Measurements from ENCODE around the gene ARHGAP15. TPM values are rescaled to one million over a fixed set of nuclear protein-coding genes. Genes with fewer than 3 reads are reported as not detected.

Gene ARHGAP15
- total RNA-seq, 2 donors from 2014 or later, result 0.86 TPM; not detected in 1

DNA sequence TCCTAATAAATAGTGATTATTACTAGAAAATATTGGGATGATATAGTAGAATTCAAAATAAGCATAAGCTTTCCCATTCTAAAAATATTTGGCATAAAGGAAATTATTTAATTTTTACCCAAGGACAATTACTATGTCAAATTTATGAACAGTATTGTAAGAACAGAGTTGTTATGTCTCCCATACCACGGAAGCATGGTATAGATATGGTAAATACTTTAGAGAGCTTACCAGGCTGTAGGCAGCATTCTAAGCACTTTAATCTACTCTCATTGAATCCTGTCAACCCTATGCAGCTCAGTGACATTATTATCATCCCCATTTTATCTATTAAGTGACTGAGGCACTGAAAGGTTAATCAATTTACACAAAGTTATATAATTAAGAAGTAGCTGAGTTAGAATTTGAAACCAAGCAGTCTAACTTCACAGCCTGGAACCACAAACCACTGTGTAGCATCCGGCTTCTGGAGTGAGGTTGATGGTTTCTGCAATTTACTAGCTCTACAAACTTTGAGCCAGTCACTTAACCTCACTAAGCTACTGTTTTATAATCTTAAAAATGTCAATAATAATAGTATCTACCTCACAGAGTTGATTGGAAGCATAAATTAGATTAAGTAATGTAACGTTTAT is 323.7 kb downstream of the ARHGAP15 start:
- H3K27me3 Mint-ChIP-seq (ENCODE audit: insufficient read depth), result no peaks in the 10 kb centered on the region
- Histone ChIP-seq H3K9me3 (ENCODE audit: control insufficient read depth, low read length) (no peaks in the 10 kb centered on the region), H3K27me3 (ENCODE audit: control insufficient read depth, insufficient read depth, low read length, poor library complexity, severe bottlenecking) (no peaks in the 10 kb centered on the region), H3K4me1 (ENCODE audit: control insufficient read depth, insufficient read depth, low read length) (no peaks in the 10 kb centered on the region), H3K4me3 (ENCODE audit: low read length) (no peak overlapping the region), H3K36me3 (ENCODE audit: control insufficient read depth, insufficient read depth, low read length) (no peaks in the 10 kb centered on the region), H3K9ac (ENCODE audit: extremely low read depth, low read length, poor library complexity, severe bottlenecking) (no peak overlapping the region), H3K27ac (ENCODE audit: low read depth, low read length) (no peak overlapping the region)
- H3K4me3 Mint-ChIP-seq, result no peak overlapping the region
- DNase-seq, result no peak
- no peaks in the 10 kb centered on the region for H3K36me3 Mint-ChIP-seq (ENCODE audit: low read depth)
- no peaks in the 10 kb centered on the region for H3K9me3 Mint-ChIP-seq
- no peak overlapping the region for H3K27ac Mint-ChIP-seq
- 93% methylated on average over 3 of the region's 3 CpGs; no CpG with 5 or more reads in 1 of the 2 experiments for WGBS, 2 experiments (ENCODE audit: insufficient coverage in 1 of 2, insufficient read length in 1 of 2)
- H3K4me1 Mint-ChIP-seq, result no peaks in the 10 kb centered on the region
- TF ChIP-seq, protein P1, sequence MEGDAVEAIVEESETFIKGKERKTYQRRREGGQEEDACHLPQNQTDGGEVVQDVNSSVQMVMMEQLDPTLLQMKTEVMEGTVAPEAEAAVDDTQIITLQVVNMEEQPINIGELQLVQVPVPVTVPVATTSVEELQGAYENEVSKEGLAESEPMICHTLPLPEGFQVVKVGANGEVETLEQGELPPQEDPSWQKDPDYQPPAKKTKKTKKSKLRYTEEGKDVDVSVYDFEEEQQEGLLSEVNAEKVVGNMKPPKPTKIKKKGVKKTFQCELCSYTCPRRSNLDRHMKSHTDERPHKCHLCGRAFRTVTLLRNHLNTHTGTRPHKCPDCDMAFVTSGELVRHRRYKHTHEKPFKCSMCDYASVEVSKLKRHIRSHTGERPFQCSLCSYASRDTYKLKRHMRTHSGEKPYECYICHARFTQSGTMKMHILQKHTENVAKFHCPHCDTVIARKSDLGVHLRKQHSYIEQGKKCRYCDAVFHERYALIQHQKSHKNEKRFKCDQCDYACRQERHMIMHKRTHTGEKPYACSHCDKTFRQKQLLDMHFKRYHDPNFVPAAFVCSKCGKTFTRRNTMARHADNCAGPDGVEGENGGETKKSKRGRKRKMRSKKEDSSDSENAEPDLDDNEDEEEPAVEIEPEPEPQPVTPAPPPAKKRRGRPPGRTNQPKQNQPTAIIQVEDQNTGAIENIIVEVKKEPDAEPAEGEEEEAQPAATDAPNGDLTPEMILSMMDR (conservative IDR thresholded peaks at IDR 0.05), result no peak

DNA sequence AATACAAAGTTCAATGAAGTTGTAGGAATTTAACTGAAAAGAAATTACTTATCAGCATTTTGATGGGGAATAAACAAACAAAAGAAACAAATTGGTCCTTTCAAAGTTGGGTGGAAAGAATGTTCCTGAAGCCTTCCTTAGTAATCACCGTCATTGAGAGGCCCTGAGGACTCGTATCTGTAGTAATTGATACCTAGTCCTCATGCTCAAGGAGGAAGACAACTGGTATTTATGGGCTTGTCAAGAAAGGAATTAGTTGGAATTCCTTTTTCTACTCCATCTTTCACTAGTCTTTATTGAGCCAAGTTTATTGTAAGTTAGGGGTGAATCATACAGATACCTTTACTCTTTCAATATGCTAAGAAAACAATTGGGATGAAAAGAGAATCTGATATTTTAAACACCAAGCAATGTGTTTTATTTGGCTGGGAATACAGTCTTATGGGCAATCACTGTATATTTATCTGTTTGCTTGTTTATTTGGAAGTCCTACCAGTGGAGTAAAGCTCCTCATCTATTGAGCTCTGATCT is 324.8 kb downstream of the ARHGAP15 start:
- no peaks in the 10 kb centered on the region for H3K4me1 Mint-ChIP-seq
- 80 to 93% methylated on average over 1 to 2 of the region's 2 CpGs for WGBS, 2 experiments (ENCODE audit: insufficient coverage in 1 of 2, insufficient read length in 1 of 2)

DNA sequence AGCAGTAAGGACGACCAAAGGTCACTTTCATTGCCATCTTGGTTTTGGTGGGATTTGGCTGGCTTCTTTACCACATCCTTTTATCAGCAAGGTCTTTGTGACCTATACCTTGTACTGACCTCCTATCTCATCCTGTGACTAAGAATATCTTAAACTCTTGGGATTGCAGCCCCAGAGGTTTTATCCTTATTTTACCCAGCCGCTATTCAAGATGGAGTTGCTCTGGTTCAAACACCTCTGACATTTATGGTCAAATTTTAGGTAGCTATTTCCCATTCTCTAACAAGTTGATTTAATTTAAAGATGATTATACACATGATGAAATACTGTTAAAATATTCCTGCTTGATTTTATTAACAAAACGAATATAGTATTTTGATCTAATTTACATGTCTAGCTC is 326.1 kb downstream of the ARHGAP15 start:
- Histone ChIP-seq H3K27me3 (ENCODE audit: control insufficient read depth, insufficient read depth, low read length, poor library complexity, severe bottlenecking) (no peaks in the 10 kb centered on the region), H3K9me3 (ENCODE audit: control insufficient read depth, low read length) (no peaks in the 10 kb centered on the region), H3K36me3 (ENCODE audit: control insufficient read depth, insufficient read depth, low read length) (no peaks in the 10 kb centered on the region), H3K27ac (ENCODE audit: low read depth, low read length) (no peak overlapping the region), H3K4me3 (ENCODE audit: low read length) (no peak overlapping the region), H3K9ac (ENCODE audit: extremely low read depth, low read length, poor library complexity, severe bottlenecking) (no peak overlapping the region), H3K4me1 (ENCODE audit: control insufficient read depth, insufficient read depth, low read length) (no peaks in the 10 kb centered on the region)
- TF ChIP-seq, protein P1 (conservative IDR thresholded peaks at IDR 0.05), result no peak
- WGBS, 2 experiments (ENCODE audit: insufficient coverage in 1 of 2, insufficient read length in 1 of 2), result 83 to 91% methylated on average over 1 to 3 of the region's 3 CpGs
- no peak overlapping the region for H3K27ac Mint-ChIP-seq
- DNase-seq, result no peak
- no peaks in the 10 kb centered on the region for H3K9me3 Mint-ChIP-seq
- H3K36me3 Mint-ChIP-seq (ENCODE audit: low read depth), result no peaks in the 10 kb centered on the region
- H3K4me1 Mint-ChIP-seq, result no peaks in the 10 kb centered on the region
- no peaks in the 10 kb centered on the region for H3K27me3 Mint-ChIP-seq (ENCODE audit: insufficient read depth)
- H3K4me3 Mint-ChIP-seq, result no peak overlapping the region

More for the DNA sequence above, 324.8 kb downstream of the ARHGAP15 start:
- Histone ChIP-seq H3K4me3 (ENCODE audit: low read length) (no peak overlapping the region), H3K36me3 (ENCODE audit: control insufficient read depth, insufficient read depth, low read length) (no peaks in the 10 kb centered on the region), H3K4me1 (ENCODE audit: control insufficient read depth, insufficient read depth, low read length) (no peaks in the 10 kb centered on the region), H3K9me3 (ENCODE audit: control insufficient read depth, low read length) (no peaks in the 10 kb centered on the region), H3K9ac (ENCODE audit: extremely low read depth, low read length, poor library complexity, severe bottlenecking) (no peak overlapping the region), H3K27me3 (ENCODE audit: control insufficient read depth, insufficient read depth, low read length, poor library complexity, severe bottlenecking) (no peaks in the 10 kb centered on the region), H3K27ac (ENCODE audit: low read depth, low read length) (no peak overlapping the region)
- Mint-ChIP-seq H3K9me3 (no peaks in the 10 kb centered on the region), H3K4me3 (no peak overlapping the region), H3K36me3 (ENCODE audit: low read depth) (no peaks in the 10 kb centered on the region), H3K27ac (no peak overlapping the region), H3K27me3 (ENCODE audit: insufficient read depth) (no peaks in the 10 kb centered on the region)
- DNase-seq, result no peak
- TF ChIP-seq, protein P1 (conservative IDR thresholded peaks at IDR 0.05), result no peak
